SK-N-SH (cell line): ENCODE data around the gene LRCOL1. TPM values are rescaled to one million over a fixed set of nuclear protein-coding genes. Genes with fewer than 3 reads are reported as not detected.

Experiments used
- CTCF ChIA-PET: fragments of 300-600, 350-600 bp; formaldehyde crosslinking; extraction: SDS; loops from one replicate; lab custom pipeline; 2021; lab: Yijun Ruan, JAX
- POLR2A ChIA-PET: fragments of 350-600 bp; sonication (Branson Sonifier 250); formaldehyde crosslinking; extraction: SDS; loops from one replicate; lab custom pipeline; 2020; ENCODE audit warnings: antibody characterized with exemption, inconsistent platforms; lab: Yijun Ruan, JAX
- DNase-seq: peaks from one replicate; pipeline ENCODE4 v3.0.0; 2012
- H2AFZ ChIP-seq: fragments of 200-600 bp; sonication (generic); 2 replicates; pipeline ENCODE4 v1.8.1; 2016; ENCODE audit warnings: antibody characterized with exemption, mild to moderate bottlenecking, low read depth
- H3F3A ChIP-seq: fragments of 200-600 bp; sonication (generic); replicated peaks from 2 replicates; pipeline ENCODE3; 2016; ENCODE audit warnings: antibody characterized with exemption, mild to moderate bottlenecking; ENCODE audit not compliant: insufficient read depth
- H3K27ac ChIP-seq, 2 experiments: fragments of 200-500 bp in 1 of 2; fragments of 200-600 bp in 1 of 2; sonication (Bioruptor generic) in 1 of 2; sonication (generic), shearing (Covaris generic) in 1 of 2; 2 replicates each; pipeline versions ENCODE4 v1.5.1 to v1.6.1; 2014 to 2016; ENCODE audit warnings: low read depth in 2 of 2, inconsistent platforms in 1 of 2, low read length in 1 of 2, mild to moderate bottlenecking in 1 of 2, mixed read lengths in 1 of 2
- H3K27me3 ChIP-seq: fragments of 200-600 bp; sonication (generic), shearing (Covaris generic); 2 replicates; pipeline ENCODE4 v1.6.1; 2016; ENCODE audit warnings: mixed run types; ENCODE audit not compliant: insufficient read depth
- H3K36me3 ChIP-seq, 2 experiments: fragments of 200-500 bp in 1 of 2; fragments of 200-600 bp in 1 of 2; sonication (Bioruptor generic) in 1 of 2; sonication (generic) in 1 of 2; replicated peaks in 1 of 2; 2 replicates each; pipeline versions ENCODE3 to v1.5.1; 2014 to 2016; ENCODE audit warnings: low read length in 1 of 2, mild to moderate bottlenecking in 1 of 2; ENCODE audit not compliant: insufficient read depth in 2 of 2, control insufficient read depth in 1 of 2
- H3K4me1 ChIP-seq, 2 experiments: fragments of 200-500 bp in 1 of 2; fragments of 200-600 bp in 1 of 2; sonication (Bioruptor generic) in 1 of 2; sonication (generic), shearing (Covaris generic) in 1 of 2; 2 replicates each; pipeline versions ENCODE4 v1.5.1 to v1.6.1; 2014 to 2016; ENCODE audit warnings: low read depth in 1 of 2, low read length in 1 of 2, mixed run types in 1 of 2; ENCODE audit not compliant: insufficient read depth in 2 of 2, control insufficient read depth in 1 of 2
- H3K4me2 ChIP-seq: fragments of 200-600 bp; sonication (generic), shearing (Covaris generic); 2 replicates; pipeline ENCODE4 v1.6.1; 2017; ENCODE audit warnings: mixed run types
- H3K4me3 ChIP-seq, 2 experiments: fragments of 200-500 bp in 1 of 2; fragments of 200-600 bp in 1 of 2; sonication (Bioruptor generic) in 1 of 2; sonication (generic), shearing (Covaris generic) in 1 of 2; 2 replicates each; pipeline versions ENCODE4 v1.5.1 to v1.8.1; 2014 to 2016; ENCODE audit warnings: low read depth in 2 of 2, inconsistent platforms in 1 of 2, low read length in 1 of 2, mild to moderate bottlenecking in 1 of 2, mixed read lengths in 1 of 2, moderate library complexity in 1 of 2
- H3K79me2 ChIP-seq: fragments of 200-600 bp; sonication (generic); 2 replicates; pipeline ENCODE4 v1.8.1; 2017; ENCODE audit warnings: mild to moderate bottlenecking; ENCODE audit not compliant: insufficient read depth
- H3K9ac ChIP-seq: fragments of 200-600 bp; sonication (generic); 2 replicates; pipeline ENCODE4 v1.6.1; 2017; ENCODE audit warnings: mixed run types
- H3K9me2 ChIP-seq: fragments of 200-600 bp; sonication (generic); 2 replicates; pipeline ENCODE4 v1.6.1; 2017; ENCODE audit warnings: mixed run types
- H3K9me3 ChIP-seq: fragments of 200-600 bp; sonication (generic); 2 replicates; pipeline ENCODE4 v1.6.1; 2017; ENCODE audit warnings: mixed run types, mild to moderate bottlenecking, moderate library complexity
- H4K20me1 ChIP-seq: fragments of 200-600 bp; sonication (generic); 2 replicates; pipeline ENCODE4 v1.6.1; 2017; ENCODE audit warnings: mild to moderate bottlenecking, mixed run types; ENCODE audit not compliant: insufficient read depth
- CHD2 ChIP-seq: fragments of 150-350 bp; IDR thresholded peaks from 2 replicates; pipeline ENCODE4 v1.6.1; 2018; ENCODE audit warnings: low read length; ENCODE audit not compliant: partially characterized antibody
- ELF1 ChIP-seq: IDR thresholded peaks from 2 replicates; pipeline ENCODE4 v1.4.0; 2012
- EP300 ChIP-seq, 2 experiments: IDR thresholded peaks; 2 replicates each; pipeline versions ENCODE4 v1.4.0 to v1.6.1; 2012; ENCODE audit warnings: borderline replicate concordance in 1 of 2, low read depth in 1 of 2, low read length in 1 of 2
- FOSL2 ChIP-seq: IDR thresholded peaks from 2 replicates; pipeline ENCODE4 v1.4.0; 2012; ENCODE audit warnings: low read depth, mild to moderate bottlenecking, moderate library complexity, borderline replicate concordance
- FOXM1 ChIP-seq: IDR thresholded peaks from 2 replicates; pipeline ENCODE4 v1.4.0; 2012; ENCODE audit warnings: low read depth, mild to moderate bottlenecking
- GABPA ChIP-seq: IDR thresholded peaks from 2 replicates; pipeline ENCODE4 v1.4.0; 2012; ENCODE audit warnings: low read depth, mild to moderate bottlenecking
- GATA2 ChIP-seq: sonication (generic); formaldehyde crosslinking; IDR thresholded peaks from 2 replicates; pipeline ENCODE4 v1.5.0; 2020; ENCODE audit warnings: mild to moderate bottlenecking, missing genetic modification reagents
- JUND ChIP-seq: IDR thresholded peaks from 2 replicates; pipeline ENCODE4 v1.4.0; 2012
- NFIC ChIP-seq: IDR thresholded peaks from 2 replicates; pipeline ENCODE4 v1.4.0; 2012; ENCODE audit warnings: borderline replicate concordance
- NRF1 ChIP-seq: IDR thresholded peaks from 2 replicates; pipeline ENCODE4 v1.6.1; 2012; ENCODE audit warnings: low read depth, mild to moderate bottlenecking, low read length
- RAD21 ChIP-seq: IDR thresholded peaks from 2 replicates; pipeline ENCODE4 v1.6.1; 2012; ENCODE audit warnings: mild to moderate bottlenecking, low read length
- REST ChIP-seq: IDR thresholded peaks from 2 replicates; pipeline ENCODE4 v1.6.1; 2012; ENCODE audit warnings: mild to moderate bottlenecking, low read depth, low read length, moderate library complexity
- RFX5 ChIP-seq: IDR thresholded peaks from 2 replicates; pipeline ENCODE4 v1.6.1; 2012; ENCODE audit warnings: mild to moderate bottlenecking, improper control_type of control experiment, low read length
- SIN3A ChIP-seq: IDR thresholded peaks from 2 replicates; pipeline ENCODE4 v1.6.1; 2012; ENCODE audit warnings: low read depth, mild to moderate bottlenecking, low read length, moderate library complexity, borderline replicate concordance
- SMC3 ChIP-seq: IDR thresholded peaks from 2 replicates; pipeline ENCODE4 v1.6.1; 2012; ENCODE audit warnings: low read depth, low read length, improper control_type of control experiment
- TAF1 ChIP-seq: IDR thresholded peaks from 2 replicates; pipeline ENCODE4 v1.6.1; 2012; ENCODE audit warnings: low read depth, mild to moderate bottlenecking, low read length, moderate library complexity, borderline replicate concordance
- TCF12 ChIP-seq: IDR thresholded peaks from 2 replicates; pipeline ENCODE4 v1.4.0; 2012
- USF2 ChIP-seq: fragments of 150-350 bp; IDR thresholded peaks from 2 replicates; pipeline ENCODE4 v1.6.1; 2017; ENCODE audit warnings: antibody characterized with exemption, low read length, low read depth, borderline replicate concordance
- ZBTB33 ChIP-seq: IDR thresholded peaks from 2 replicates; pipeline ENCODE4 v1.4.0; 2012; ENCODE audit warnings: low read depth, borderline replicate concordance
- WGBS: methylation state at CpG from one replicate; pipeline ENCODE4 v1.1.6; 2017; ENCODE audit warnings: low lambda C conversion rate; 5-methylcytosine and 5-hydroxymethylcytosine counted together
- polyA plus RNA-seq, 3 experiments: library from polyadenylated mRNA; depleted of rRNA; stranded (reverse); fragments of >200 nt; gene quantifications; 2 replicates each; pipeline ENCODE4 v1.2.3, GENCODE V29; 2012
- TF ChIP-seq, protein P1 (sequence below): IDR thresholded peaks from 2 replicates; pipeline ENCODE4; 2012

The LRCOL1 gene
- polyA plus RNA-seq, 1 of the 3 experiments (the other 2 are of a cell fraction), result 1.1 TPM

DNA sequence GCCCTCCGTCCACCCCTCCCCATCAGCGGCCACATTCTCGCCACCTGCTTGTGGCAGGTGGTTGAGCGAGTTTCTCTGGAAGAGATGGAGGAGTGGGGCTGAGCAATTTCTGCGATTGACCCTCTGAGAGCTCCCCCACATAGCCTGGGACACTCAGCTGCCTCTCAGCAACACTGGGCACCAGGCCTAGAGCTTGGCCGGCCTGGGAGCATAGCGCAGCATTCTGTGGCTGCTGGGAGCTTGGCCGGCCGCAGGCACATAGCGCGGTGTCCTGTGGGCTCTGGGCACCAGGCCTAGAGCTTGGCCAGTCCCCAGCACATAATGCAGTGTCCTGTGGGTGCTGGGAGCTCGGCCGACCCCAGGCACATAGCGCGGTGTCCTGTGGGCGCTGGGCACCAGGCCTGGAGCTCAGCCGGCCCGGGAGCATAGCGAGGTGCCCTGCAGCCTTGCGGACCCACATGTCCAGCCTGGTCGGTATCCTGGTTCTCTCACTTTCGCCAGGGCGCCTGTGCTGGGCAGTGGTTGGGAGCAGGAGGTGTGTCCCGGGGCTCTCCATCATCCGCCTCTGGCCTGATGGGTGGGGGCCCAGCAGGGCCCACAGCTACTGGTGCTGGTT, 43.8 kb downstream of the LRCOL1 start:
- peaks cover 32% of the 10 kb centered on the region for H4K20me1 ChIP-seq
- TF ChIP-seq NFIC, result no peak
- TF ChIP-seq GABPA, result no peak
- no peak for TF ChIP-seq EP300 (IDR thresholded peaks at IDR 0.05; ENCODE audit: borderline replicate concordance in 1 of 2, low read depth in 1 of 2, low read length in 1 of 2)
- TF ChIP-seq JUND, result no peak
- no peak for TF ChIP-seq GATA2 (CRISPR knock-in tag)
- TF ChIP-seq RFX5, result no peak
- TF ChIP-seq NRF1, result no peak
- no peak for TF ChIP-seq REST
- TF ChIP-seq SMC3, result no peak
- no peak for TF ChIP-seq FOSL2
- no peak for TF ChIP-seq SIN3A
- TF ChIP-seq FOXM1, result no peak
- no peak for TF ChIP-seq TCF12
- TF ChIP-seq TAF1, result no peak
- TF ChIP-seq ELF1, result no peak

DNA sequence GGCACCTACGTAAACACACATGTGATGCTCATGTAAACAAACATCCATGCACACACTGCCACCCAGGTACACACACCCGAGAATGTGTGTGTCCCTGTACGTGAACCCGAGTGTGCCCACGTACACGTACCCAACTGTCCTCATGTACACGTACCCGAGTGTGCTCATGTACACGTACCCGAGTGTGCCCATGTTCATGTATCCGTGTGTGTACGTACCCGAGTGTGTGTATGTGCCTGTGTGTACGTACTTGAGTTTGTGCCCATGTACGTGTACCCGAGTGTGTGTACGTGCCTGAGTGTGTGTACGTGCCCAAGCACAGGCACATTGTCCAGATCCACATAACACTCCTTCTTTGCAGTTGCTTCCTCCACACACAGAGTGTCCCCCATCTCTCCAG, 45.0 kb downstream of the LRCOL1 start:
- TF ChIP-seq CHD2, result no peak
- TF ChIP-seq USF2, result no peak
- no peak for TF ChIP-seq SIN3A
- no peak for TF ChIP-seq GABPA
- TF ChIP-seq RFX5, result no peak
- TF ChIP-seq, protein P1, sequence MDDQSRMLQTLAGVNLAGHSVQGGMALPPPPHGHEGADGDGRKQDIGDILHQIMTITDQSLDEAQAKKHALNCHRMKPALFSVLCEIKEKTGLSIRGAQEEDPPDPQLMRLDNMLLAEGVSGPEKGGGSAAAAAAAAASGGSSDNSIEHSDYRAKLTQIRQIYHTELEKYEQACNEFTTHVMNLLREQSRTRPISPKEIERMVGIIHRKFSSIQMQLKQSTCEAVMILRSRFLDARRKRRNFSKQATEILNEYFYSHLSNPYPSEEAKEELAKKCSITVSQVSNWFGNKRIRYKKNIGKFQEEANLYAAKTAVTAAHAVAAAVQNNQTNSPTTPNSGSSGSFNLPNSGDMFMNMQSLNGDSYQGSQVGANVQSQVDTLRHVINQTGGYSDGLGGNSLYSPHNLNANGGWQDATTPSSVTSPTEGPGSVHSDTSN, result no peak
- no peak for TF ChIP-seq EP300 (IDR thresholded peaks at IDR 0.05; ENCODE audit: borderline replicate concordance in 1 of 2, low read depth in 1 of 2, low read length in 1 of 2)
- no peak for TF ChIP-seq TAF1
- TF ChIP-seq RAD21, result no peak
- TF ChIP-seq ZBTB33, result no peak
- H2AFZ ChIP-seq, result no peak overlapping the region
- CTCF ChIA-PET, result no interaction called here
- whole genome bisulfite sequencing, result 93% methylated on average over 15 of the region's 18 CpGs
- no peak overlapping the region for H3K9ac ChIP-seq
- no peak overlapping the region for H3K4me2 ChIP-seq
- no peaks in the 10 kb centered on the region for H3K9me3 ChIP-seq
- no peak for DNase-seq
- no peaks in the 10 kb centered on the region for H3F3A ChIP-seq
- peaks cover 42% of the 10 kb centered on the region for H4K20me1 ChIP-seq
- H3K27me3 ChIP-seq, result no peaks in the 10 kb centered on the region
- peaks cover 8% of the 10 kb centered on the region; the same call in 1 of the 2 replicates for H3K79me2 ChIP-seq
- H3K27ac ChIP-seq, result no peak overlapping the region
- H3K4me1 ChIP-seq, result peaks cover 0 to 11% of the 10 kb centered on the region in 2 experiments; a peak in 1 of 4 replicates
- POLR2A ChIA-PET, result no interaction called here
- peaks cover 0 to 19% of the 10 kb centered on the region in 2 experiments for H3K36me3 ChIP-seq
- H3K4me3 ChIP-seq, result no peak overlapping the region
- H3K9me2 ChIP-seq, result no peaks in the 10 kb centered on the region

More for the DNA sequence above, 43.8 kb downstream of the LRCOL1 start:
- Histone ChIP-seq H3K27me3 (no peaks in the 10 kb centered on the region), H3K79me2 (peaks cover 8% of the 10 kb centered on the region; the same call in 1 of the 2 replicates), H3K27ac (no peak overlapping the region), H3K4me3 (no peak overlapping the region), H3K36me3 (peaks cover 0 to 29% of the 10 kb centered on the region in 2 experiments), H3K4me1 (peaks cover 0 to 3% of the 10 kb centered on the region in 2 experiments; a peak in 1 of 4 replicates), H3K9me2 (no peaks in the 10 kb centered on the region), H3K4me2 (no peak overlapping the region), H3K9me3 (no peaks in the 10 kb centered on the region), H3K9ac (no peak overlapping the region), H2AFZ (no peak overlapping the region), H3F3A (no peaks in the 10 kb centered on the region)
- DNase-seq, result no peak
- ChIA-PET CTCF (interaction anchor here (1.0 to 2.6 kb wide), 5 partner anchors 10 to 153 kb away, joined by 3 to 13 read pairs (median 4); no protein-coding TSS in a partner anchor), POLR2A (no interaction called here)
- WGBS, result 96% methylated on average over 9 of the region's 25 CpGs
